ENCODE measurements around the gene PCBP4.

DNA sequence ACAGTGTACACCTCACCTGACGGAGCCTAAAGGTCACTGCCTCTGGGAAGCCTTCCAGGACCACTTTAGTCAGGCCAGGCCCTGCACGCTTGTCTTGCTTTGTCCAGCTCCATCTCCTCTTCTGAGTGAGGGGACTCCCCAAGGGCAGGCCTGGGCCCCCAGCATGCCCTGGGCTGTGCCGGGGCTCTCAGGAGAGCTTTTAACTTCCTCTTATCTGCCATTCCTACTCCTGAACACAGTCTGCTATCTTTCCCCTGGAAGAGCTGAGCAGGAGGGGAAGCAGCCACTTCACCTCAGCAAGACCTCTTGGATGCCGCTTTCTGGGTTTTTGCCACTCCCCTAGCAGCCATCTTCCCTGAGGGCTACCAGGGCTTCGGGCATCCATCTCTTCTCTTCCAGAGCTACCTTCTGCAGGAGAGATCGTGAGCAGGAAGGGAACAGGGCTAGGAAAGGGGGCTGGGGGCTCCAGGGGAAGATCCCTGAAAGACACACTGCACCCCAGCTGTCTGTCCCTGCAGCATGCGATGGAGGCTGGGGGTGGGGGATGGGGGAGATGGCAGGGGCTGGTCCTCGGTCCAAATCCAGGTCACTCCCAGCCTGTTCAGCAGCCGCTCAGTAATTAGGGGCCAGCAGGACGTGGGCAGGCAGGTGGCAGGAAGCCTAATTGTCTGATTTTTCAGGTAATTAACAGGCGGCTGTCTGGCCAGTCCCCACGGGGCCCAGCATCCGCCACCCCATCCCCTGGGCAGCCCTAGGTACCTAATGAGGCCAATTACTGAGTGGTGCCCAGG, 48.4 kb upstream of the PCBP4 start:
- TF ChIP-seq GLIS3 (CRISPR knock-in tag; IDR thresholded peaks at IDR 0.05) (no peak), ESRRG (CRISPR knock-in tag; IDR thresholded peaks at IDR 0.05) (no peak), ZNF70 (CRISPR knock-in tag; IDR thresholded peaks at IDR 0.05) (no peak), ZFP3 (CRISPR knock-in tag; IDR thresholded peaks at IDR 0.05) (no peak), TOX (CRISPR knock-in tag; IDR thresholded peaks at IDR 0.05; ENCODE audit: borderline replicate concordance) (no peak), SNAI2 (CRISPR knock-in tag; IDR thresholded peaks at IDR 0.05) (no peak), ZFP30 (CRISPR knock-in tag; IDR thresholded peaks at IDR 0.05) (no peak), POU6F1 (CRISPR knock-in tag; IDR thresholded peaks at IDR 0.05; ENCODE audit: borderline replicate concordance, low read depth) (no peak), PATZ1 (CRISPR knock-in tag; IDR thresholded peaks at IDR 0.05; ENCODE audit: borderline replicate concordance) (no peak), RARB (CRISPR knock-in tag; IDR thresholded peaks at IDR 0.05) (no peak)
- TF ChIP-seq, protein P1, sequence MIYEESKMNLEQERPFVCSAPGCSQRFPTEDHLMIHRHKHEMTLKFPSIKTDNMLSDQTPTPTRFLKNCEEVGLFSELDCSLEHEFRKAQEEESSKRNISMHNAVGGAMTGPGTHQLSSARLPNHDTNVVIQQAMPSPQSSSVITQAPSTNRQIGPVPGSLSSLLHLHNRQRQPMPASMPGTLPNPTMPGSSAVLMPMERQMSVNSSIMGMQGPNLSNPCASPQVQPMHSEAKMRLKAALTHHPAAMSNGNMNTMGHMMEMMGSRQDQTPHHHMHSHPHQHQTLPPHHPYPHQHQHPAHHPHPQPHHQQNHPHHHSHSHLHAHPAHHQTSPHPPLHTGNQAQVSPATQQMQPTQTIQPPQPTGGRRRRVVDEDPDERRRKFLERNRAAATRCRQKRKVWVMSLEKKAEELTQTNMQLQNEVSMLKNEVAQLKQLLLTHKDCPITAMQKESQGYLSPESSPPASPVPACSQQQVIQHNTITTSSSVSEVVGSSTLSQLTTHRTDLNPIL (CRISPR knock-in tag; IDR thresholded peaks at IDR 0.05; ENCODE audit: low read depth): no peak

Measured in SK-N-SH treated with all-trans-retinoic acid at 6 μM for 48 hours (cell line).